ENCODE measurements around the gene NLGN3. TPM values are rescaled to one million over a fixed set of nuclear protein-coding genes. Genes with fewer than 3 reads are reported as not detected.

The NLGN3 gene
- polyA plus RNA-seq, 1 experiment = 0.27 TPM

GRCh38 chrX:71109051-71109450, 35.6 kb upstream of the NLGN3 start:
- ChIA-PET POLR2A (no interaction called here), CTCF (no interaction called here)
- no peak for DNase-seq (ENCODE audit: low read depth)
- Histone ChIP-seq H3K4me3 (ENCODE audit: low read depth, low read length) (no peak overlapping the region), H3K27me3 (ENCODE audit: control insufficient read depth, insufficient read depth, low read length) (peaks cover 2% of the 10 kb centered on the region; the same call in 1 of the 2 replicates), H3K36me3 (ENCODE audit: control insufficient read depth, insufficient read depth, low read length) (no peaks in the 10 kb centered on the region)
- no peak for TF ChIP-seq CTCF (IDR thresholded peaks at IDR 0.05; ENCODE audit: insufficient read depth, low read depth, low read length)

GRCh38 chrX:71111141-71111843, 33.3 kb upstream of the NLGN3 start, which contains the start of gene IL2RG:
Gene IL2RG, minus strand, starts transcription at chrX:71111577. Its CDS starts 38 bp downstream, at chrX:71111539.
- Histone ChIP-seq H3K27me3 (ENCODE audit: control insufficient read depth, insufficient read depth, low read length) (peaks cover 2% of the 10 kb centered on the region; the same call in 1 of the 2 replicates), H3K36me3 (ENCODE audit: control insufficient read depth, insufficient read depth, low read length) (no peaks in the 10 kb centered on the region), H3K4me3 (ENCODE audit: low read depth, low read length) (no peak within 1 kb of the TSS)
- ChIA-PET POLR2A (no interaction called here), CTCF (no interaction called here)
- TF ChIP-seq CTCF (IDR thresholded peaks at IDR 0.05; ENCODE audit: insufficient read depth, low read depth, low read length) = no peak
- no peak for DNase-seq (ENCODE audit: low read depth)

- Histone ChIP-seq H3K4me3 (ENCODE audit: low read depth, low read length) (no peak overlapping the region), H3K36me3 (ENCODE audit: control insufficient read depth, insufficient read depth, low read length) (no peaks in the 10 kb centered on the region), H3K27me3 (ENCODE audit: control insufficient read depth, insufficient read depth, low read length) (peaks cover 2% of the 10 kb centered on the region; the same call in 1 of the 2 replicates)
- ChIA-PET POLR2A (no interaction called here), CTCF (no interaction called here)
- no peak for TF ChIP-seq CTCF (IDR thresholded peaks at IDR 0.05; ENCODE audit: insufficient read depth, low read depth, low read length)
- DNase-seq (ENCODE audit: low read depth) = no peak
These were observed 32.7 kb upstream of the NLGN3 start for GRCh38 chrX:71111921-71112431.

DNA sequence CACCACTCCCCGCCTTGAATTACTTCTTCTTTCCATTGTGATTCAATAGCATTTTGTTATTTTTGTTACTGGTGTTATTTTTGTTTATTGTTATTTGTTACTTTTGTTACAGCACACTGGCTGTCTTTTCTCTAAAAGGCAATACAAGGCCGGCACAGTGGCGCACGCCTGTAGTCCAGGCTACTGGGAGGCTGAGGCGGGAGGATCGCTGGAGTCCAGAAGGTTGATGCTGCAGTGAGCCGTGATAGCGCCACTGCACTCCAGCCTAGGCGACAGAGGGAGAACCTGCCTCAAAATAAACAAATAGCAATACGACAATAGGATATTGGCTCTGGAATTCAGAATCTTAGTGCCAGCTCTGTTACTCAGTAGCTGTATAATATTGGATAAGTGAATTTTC, 27.3 kb upstream of the NLGN3 start:
- DNase-seq (ENCODE audit: low read depth) = no peak
- ChIA-PET POLR2A (no interaction called here), CTCF (interaction anchor here (1.4 to 2.3 kb wide), 2 partner anchors 12 to 30 kb away, joined by 3 to 8 read pairs; no protein-coding TSS in a partner anchor)
- no peak for TF ChIP-seq CTCF (IDR thresholded peaks at IDR 0.05; ENCODE audit: insufficient read depth, low read depth, low read length)
- no peaks in the 10 kb centered on the region for H3K27me3 ChIP-seq (ENCODE audit: control insufficient read depth, insufficient read depth, low read length)
- H3K36me3 ChIP-seq (ENCODE audit: control insufficient read depth, insufficient read depth, low read length) = peaks cover 8% of the 10 kb centered on the region
- H3K4me3 ChIP-seq (ENCODE audit: low read depth, low read length) = no peak overlapping the region
